Neuronal stem cell (in vitro differentiated cells): Measurements from ENCODE around the gene LDB2.
"Not testable (repeated sequence)": the region's sequence is repeated elsewhere in the genome, so short reads cannot be mapped to it uniquely, and the experiment has no call there.

Source experiments
- DNase-seq: peaks from one replicate; pipeline ENCODE4 v3.0.0-alpha.2; 2013; ENCODE audit warnings: low spot score
- H2AFZ ChIP-seq: one replicate; pipeline ENCODE4 v1.6.1; 2013; ENCODE audit warnings: mild to moderate bottlenecking, low read length, inconsistent platforms
- H2AK5ac ChIP-seq: 2 replicates; pipeline ENCODE4 v1.6.1; 2013; ENCODE audit warnings: low read depth, mild to moderate bottlenecking, inconsistent platforms, low read length, moderate library complexity, mixed read lengths
- H2BK120ac ChIP-seq: 2 replicates; pipeline ENCODE4 v1.6.1; 2013; ENCODE audit warnings: low read depth, mild to moderate bottlenecking, inconsistent platforms, low read length, moderate library complexity, mixed read lengths
- H2BK12ac ChIP-seq: one replicate; pipeline ENCODE4 v1.6.1; 2013; ENCODE audit warnings: low read length, inconsistent platforms
- H2BK15ac ChIP-seq: 2 replicates; pipeline ENCODE4 v1.6.1; 2013; ENCODE audit warnings: mild to moderate bottlenecking, low read length, inconsistent platforms, mixed read lengths
- H2BK5ac ChIP-seq: one replicate; pipeline ENCODE4 v1.6.1; 2013; ENCODE audit warnings: inconsistent platforms, mild to moderate bottlenecking, low read length, moderate library complexity
- H3K14ac ChIP-seq: one replicate; pipeline ENCODE4 v1.6.1; 2013; ENCODE audit warnings: low read length, inconsistent platforms
- H3K18ac ChIP-seq: 2 replicates; pipeline ENCODE4 v1.6.1; 2013; ENCODE audit warnings: low read length, inconsistent platforms
- H3K23ac ChIP-seq: 2 replicates; pipeline ENCODE4 v1.6.1; 2013; ENCODE audit warnings: low read depth, mild to moderate bottlenecking, mixed read lengths, low read length, inconsistent platforms; ENCODE audit not compliant: poor library complexity
- H3K27ac ChIP-seq: replicated peaks from 3 replicates; pipeline ENCODE4 v1.5.1; 2013; ENCODE audit warnings: low read length, inconsistent platforms
- H3K27me3 ChIP-seq, 3 experiments: 2 replicates each; pipeline ENCODE4 v1.6.1; 2013; ENCODE audit warnings: low read length in 3 of 3, mild to moderate bottlenecking in 2 of 3, inconsistent platforms in 1 of 3, low read depth in 1 of 3, mixed read lengths in 1 of 3, moderate library complexity in 1 of 3; ENCODE audit not compliant: control insufficient read depth in 3 of 3, insufficient read depth in 3 of 3
- H3K36me3 ChIP-seq, 2 donors: replicated peaks in 1 of 2; 2 replicates each; pipeline ENCODE4 v1.6.1; 2013; ENCODE audit warnings: low read length in 2 of 2; ENCODE audit not compliant: control insufficient read depth in 2 of 2, insufficient read depth in 2 of 2
- H3K4ac ChIP-seq: 2 replicates; pipeline ENCODE4 v1.6.1; 2013; ENCODE audit warnings: inconsistent platforms, mild to moderate bottlenecking, low read length, moderate library complexity
- H3K4me1 ChIP-seq, 2 donors: 1 replicate in 1 of 2; 2 replicates in 1 of 2; pipeline ENCODE4 v1.6.1; 2013; ENCODE audit warnings: low read length in 2 of 2, low read depth in 1 of 2; ENCODE audit not compliant: control insufficient read depth in 2 of 2, insufficient read depth in 1 of 2
- H3K4me2 ChIP-seq: one replicate; pipeline ENCODE4 v1.6.1; 2013; ENCODE audit warnings: mild to moderate bottlenecking, low read length, inconsistent platforms; ENCODE audit not compliant: insufficient read depth, poor library complexity, severe bottlenecking
- H3K4me3 ChIP-seq, 2 donors: 2 replicates each; pipeline ENCODE4 v1.5.1; 2013; ENCODE audit warnings: low read length in 2 of 2, mild to moderate bottlenecking in 2 of 2, inconsistent platforms in 1 of 2, moderate library complexity in 1 of 2
- H3K79me1 ChIP-seq: one replicate; pipeline ENCODE4 v1.6.1; 2013; ENCODE audit warnings: low read depth, mild to moderate bottlenecking, inconsistent platforms, low read length, moderate library complexity
- H3K9ac ChIP-seq: one replicate; pipeline ENCODE4 v1.6.1; 2013; ENCODE audit warnings: mild to moderate bottlenecking, low read depth, low read length, inconsistent platforms; ENCODE audit not compliant: poor library complexity
- H3K9me3 ChIP-seq, 2 donors: replicated peaks in 1 of 2; 2 replicates each; pipeline versions ENCODE3 to v1.6.1; 2013; ENCODE audit warnings: low read length in 2 of 2, mild to moderate bottlenecking in 2 of 2, inconsistent platforms in 1 of 2, low read depth in 1 of 2, mixed read lengths in 1 of 2, moderate library complexity in 1 of 2; ENCODE audit not compliant: control insufficient read depth in 2 of 2, insufficient read depth in 1 of 2
- H4K8ac ChIP-seq: one replicate; pipeline ENCODE4 v1.6.1; 2013; ENCODE audit warnings: low read depth, mild to moderate bottlenecking, inconsistent platforms, low read length, moderate library complexity
- H4K91ac ChIP-seq: one replicate; pipeline ENCODE4 v1.6.1; 2013; ENCODE audit warnings: low read length, low read depth, mild to moderate bottlenecking, inconsistent platforms; ENCODE audit not compliant: poor library complexity
- WGBS, 2 donors: extraction: QIAGEN DNeasy Blood & Tissue Kit; methylation state at CpG; one replicate each; pipeline ENCODE4 v1.1.7; 2013; ENCODE audit warnings: missing lambda C conversion rate in 2 of 2, mixed read lengths in 1 of 2; ENCODE audit not compliant: insufficient read length in 2 of 2, insufficient replicate concordance in 1 of 2; ENCODE audit errors: extremely low coverage in 2 of 2; 5-methylcytosine and 5-hydroxymethylcytosine counted together

LDB2 gene

GRCh38 chr4:16524406-16524805, 374.0 kb downstream of the LDB2 start:
- H3K9me3 ChIP-seq: no peaks in the 10 kb centered on the region
- no peak overlapping the region for H3K4me3 ChIP-seq
- no peak overlapping the region for H2BK12ac ChIP-seq
- no peaks in the 10 kb centered on the region for H3K27me3 ChIP-seq
- H2BK15ac ChIP-seq: no peak overlapping the region
- H2BK120ac ChIP-seq: no peak overlapping the region
- H2AFZ ChIP-seq: no peak overlapping the region
- H4K8ac ChIP-seq: no peak overlapping the region
- no peak for DNase-seq
- no peak overlapping the region for H2BK5ac ChIP-seq
- no peak overlapping the region for H3K4ac ChIP-seq
- no peak overlapping the region for H3K23ac ChIP-seq
- H3K36me3 ChIP-seq: no peaks in the 10 kb centered on the region
- no peaks in the 10 kb centered on the region for H3K79me1 ChIP-seq
- peaks cover 0 to 2% of the 10 kb centered on the region in 2 donors for H3K4me1 ChIP-seq
- H4K91ac ChIP-seq: no peak overlapping the region
- H2AK5ac ChIP-seq: no peak overlapping the region
- WGBS, 2 donors: no CpG with 5 or more reads among the region's 5 CpGs
- H3K9ac ChIP-seq: no peak overlapping the region
- no peak overlapping the region for H3K18ac ChIP-seq
- H3K4me2 ChIP-seq: no peak overlapping the region
- H3K14ac ChIP-seq: no peak overlapping the region
- no peak overlapping the region for H3K27ac ChIP-seq

DNA sequence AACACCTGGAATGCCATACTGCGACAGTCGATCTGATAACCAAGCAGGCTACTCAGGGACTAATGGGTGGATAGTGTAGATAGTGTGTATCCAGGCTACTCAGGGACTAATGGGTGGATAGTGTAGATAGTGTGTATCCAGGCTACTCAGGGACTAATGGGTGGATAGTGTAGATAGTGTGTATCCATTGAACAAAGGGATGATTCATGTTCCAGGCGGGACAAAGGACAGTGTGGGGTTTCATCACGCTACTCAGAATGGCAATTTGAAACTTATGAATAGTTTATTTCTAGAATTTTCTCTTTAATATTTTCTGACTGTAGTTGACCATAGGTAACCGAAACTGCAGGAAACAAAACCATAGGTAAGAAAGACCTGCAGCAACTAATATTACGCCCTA, 374.9 kb downstream of the LDB2 start:
- H2BK120ac ChIP-seq, H2BK12ac ChIP-seq, H2BK5ac ChIP-seq, H3K27ac ChIP-seq, H3K9me3 ChIP-seq, H3K27me3 ChIP-seq, H3K4me2 ChIP-seq, H2AFZ ChIP-seq, H4K8ac ChIP-seq, H3K4ac ChIP-seq, H2BK15ac ChIP-seq, H3K79me1 ChIP-seq, H3K18ac ChIP-seq, DNase-seq, H3K23ac ChIP-seq, H3K4me1 ChIP-seq, H3K4me3 ChIP-seq, H4K91ac ChIP-seq, H3K9ac ChIP-seq, H3K14ac ChIP-seq, H2AK5ac ChIP-seq, H3K36me3 ChIP-seq: not testable (repeated sequence)
- no CpG with 5 or more reads among the region's 6 CpGs for WGBS, 2 donors

GRCh38 chr4:16521156-16521915, 377.1 kb downstream of the LDB2 start:
- no peak for DNase-seq
- Histone ChIP-seq H3K4ac (no peak overlapping the region), H3K79me1 (no peaks in the 10 kb centered on the region), H2BK12ac (no peak overlapping the region), H3K23ac (no peak overlapping the region), H2BK15ac (no peak overlapping the region), H3K14ac (no peak overlapping the region), H3K4me1 (peaks cover 0 to 2% of the 10 kb centered on the region in 2 donors), H3K27me3 (no peaks in the 10 kb centered on the region), H3K18ac (no peak overlapping the region), H2BK120ac (no peak overlapping the region), H4K8ac (no peak overlapping the region), H2BK5ac (no peak overlapping the region), H3K4me2 (no peak overlapping the region), H3K9me3 (no peaks in the 10 kb centered on the region), H3K9ac (no peak overlapping the region), H2AFZ (no peak overlapping the region), H3K4me3 (no peak overlapping the region), H2AK5ac (no peak overlapping the region), H4K91ac (no peak overlapping the region), H3K36me3 (no peaks in the 10 kb centered on the region), H3K27ac (no peak overlapping the region)
- WGBS, 2 donors: no CpG with 5 or more reads among the region's 1 CpG

DNA sequence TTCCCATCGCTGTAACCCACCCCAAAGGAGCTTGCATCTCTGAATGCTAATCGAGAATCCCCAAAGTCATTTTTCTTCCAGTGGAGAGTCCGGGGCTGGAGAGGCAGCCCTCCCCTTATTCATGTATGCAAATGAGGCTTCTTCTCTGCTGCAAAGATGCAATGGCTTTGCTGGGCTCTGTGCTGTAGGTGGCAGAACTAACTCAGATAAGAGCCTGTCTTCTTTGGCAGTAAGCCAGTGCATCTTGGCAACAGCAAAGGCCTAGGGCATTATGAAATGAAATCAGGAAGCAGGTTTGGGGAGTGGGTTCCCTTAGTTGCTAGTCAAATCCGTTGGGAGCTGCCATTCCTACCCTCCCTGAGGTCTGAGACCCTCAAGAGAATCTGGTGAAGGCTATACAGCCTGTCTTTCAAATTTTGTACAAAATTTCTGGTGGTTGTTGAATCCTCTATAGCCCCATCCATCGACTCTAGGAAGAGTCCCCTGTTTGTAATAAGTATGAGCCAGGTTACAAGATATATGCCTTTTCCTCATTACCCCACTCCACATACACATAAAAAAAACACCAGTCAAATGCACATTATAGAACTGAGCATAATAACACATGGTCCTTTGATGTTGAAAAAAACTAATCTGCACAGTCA, 381.5 kb downstream of the LDB2 start:
- Histone ChIP-seq H3K4me3 (no peak overlapping the region), H3K14ac (no peak overlapping the region), H3K4ac (no peak overlapping the region), H4K8ac (no peak overlapping the region), H3K23ac (no peak overlapping the region), H3K36me3 (no peaks in the 10 kb centered on the region), H3K9ac (no peak overlapping the region), H3K18ac (no peak overlapping the region), H2BK120ac (no peak overlapping the region), H3K9me3 (no peaks in the 10 kb centered on the region), H2BK12ac (no peak overlapping the region), H3K27ac (no peak overlapping the region), H4K91ac (no peak overlapping the region), H3K27me3 (no peaks in the 10 kb centered on the region), H2BK5ac (no peak overlapping the region), H3K79me1 (no peaks in the 10 kb centered on the region), H2BK15ac (no peak overlapping the region), H3K4me2 (no peak overlapping the region), H2AK5ac (no peak overlapping the region), H3K4me1 (peaks cover 0 to 1% of the 10 kb centered on the region in 2 donors), H2AFZ (no peak overlapping the region)
- DNase-seq: no peak
- WGBS, 2 donors: no CpG with 5 or more reads among the region's 5 CpGs
